Adrenal gland (tissue), 5 donors: ENCODE data around the gene PHKB.

Experiments
- POLR2A ChIP-seq, 2 donors: fragments of 450-650 bp; IDR thresholded peaks; one replicate each; pipeline ENCODE4 v1.6.1; 2017; ENCODE audit warnings: antibody characterized with exemption in 2 of 2, mild to moderate bottlenecking in 2 of 2, moderate library complexity in 1 of 2
- TF ChIP-seq, protein P1 (sequence below), 6 experiments: fragments of 450-650 bp in 4 of 6; fragments of 200-600 bp in 2 of 6; sonication (generic) in 1 of 6; IDR thresholded peaks; 1 replicate in 5 of 6; 2 replicates in 1 of 6; pipeline versions ENCODE4 v1.5.1 to v1.8.0; 2016 to 2021; ENCODE audit warnings: antibody characterized with exemption in 6 of 6, mild to moderate bottlenecking in 2 of 6, moderate library complexity in 1 of 6
- donor health status: DM: no; HTN: no; CAD: no.

DNA sequence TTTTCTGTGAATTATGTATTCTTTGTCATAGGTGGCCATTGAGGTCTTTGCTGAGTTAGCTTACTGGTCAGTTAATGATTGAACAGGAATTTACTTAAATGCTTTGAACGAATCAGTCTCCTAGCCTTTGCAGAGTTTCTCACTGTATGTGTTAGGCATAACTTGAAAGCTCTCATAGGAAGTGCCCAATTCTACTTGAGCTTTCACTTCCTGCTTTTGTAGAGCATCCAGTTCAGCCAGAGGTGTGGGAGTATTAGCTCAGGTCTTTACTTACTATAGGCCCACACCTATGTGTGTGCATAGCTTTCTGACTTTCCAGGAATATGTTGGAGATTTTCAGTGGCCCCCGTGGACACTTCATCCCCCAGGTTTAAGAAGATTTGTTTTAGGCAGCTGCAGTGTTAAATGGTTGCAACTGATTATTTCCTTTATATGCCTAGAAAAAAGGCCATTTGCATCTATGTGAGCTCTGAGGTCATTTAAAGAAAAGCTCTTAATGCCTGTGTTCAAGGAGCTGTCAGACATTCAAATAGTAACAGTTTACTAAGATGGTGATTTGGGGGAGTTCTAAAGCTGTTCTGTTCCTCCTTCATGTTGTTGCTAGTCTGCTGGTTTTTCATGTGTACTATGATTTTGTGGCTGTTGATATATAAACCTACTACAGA lies 62.3 kb downstream of the PHKB start:
- TF ChIP-seq, protein P1, sequence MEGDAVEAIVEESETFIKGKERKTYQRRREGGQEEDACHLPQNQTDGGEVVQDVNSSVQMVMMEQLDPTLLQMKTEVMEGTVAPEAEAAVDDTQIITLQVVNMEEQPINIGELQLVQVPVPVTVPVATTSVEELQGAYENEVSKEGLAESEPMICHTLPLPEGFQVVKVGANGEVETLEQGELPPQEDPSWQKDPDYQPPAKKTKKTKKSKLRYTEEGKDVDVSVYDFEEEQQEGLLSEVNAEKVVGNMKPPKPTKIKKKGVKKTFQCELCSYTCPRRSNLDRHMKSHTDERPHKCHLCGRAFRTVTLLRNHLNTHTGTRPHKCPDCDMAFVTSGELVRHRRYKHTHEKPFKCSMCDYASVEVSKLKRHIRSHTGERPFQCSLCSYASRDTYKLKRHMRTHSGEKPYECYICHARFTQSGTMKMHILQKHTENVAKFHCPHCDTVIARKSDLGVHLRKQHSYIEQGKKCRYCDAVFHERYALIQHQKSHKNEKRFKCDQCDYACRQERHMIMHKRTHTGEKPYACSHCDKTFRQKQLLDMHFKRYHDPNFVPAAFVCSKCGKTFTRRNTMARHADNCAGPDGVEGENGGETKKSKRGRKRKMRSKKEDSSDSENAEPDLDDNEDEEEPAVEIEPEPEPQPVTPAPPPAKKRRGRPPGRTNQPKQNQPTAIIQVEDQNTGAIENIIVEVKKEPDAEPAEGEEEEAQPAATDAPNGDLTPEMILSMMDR (IDR thresholded peaks at IDR 0.05) = no peak
- no peak for TF ChIP-seq POLR2A (IDR thresholded peaks at IDR 0.05)
